ENCODE results near the gene SNX25. TPM values are rescaled to one million over a fixed set of nuclear protein-coding genes. Genes with fewer than 3 reads are reported as not detected.

Gene SNX25
- total RNA-seq, 1 donor from 2014 or later: 10.9 TPM

- Mint-ChIP-seq H3K36me3 (peaks cover 4% of the 10 kb centered on the region), H3K9me3 (peaks cover 6% of the 10 kb centered on the region), H3K4me1 (peaks cover 19% of the 10 kb centered on the region), H3K27ac (no peak overlapping the region), H3K4me3 (no peak overlapping the region), H3K27me3 (ENCODE audit: low read depth) (no peaks in the 10 kb centered on the region)
- TF ChIP-seq CTCF (IDR thresholded peaks at IDR 0.05; ENCODE audit: unreplicated experiment): no peak
- no peak for DNase-seq (ENCODE audit: low spot score in 2 of 2, unreplicated experiment in 2 of 2)
Measured at GRCh38 chr4:185244763-185245162, 35.4 kb downstream of the SNX25 start.

- TF ChIP-seq CTCF (IDR thresholded peaks at IDR 0.05; ENCODE audit: unreplicated experiment): no peak
- DNase-seq (ENCODE audit: low spot score in 2 of 2, unreplicated experiment in 2 of 2): no peak
- peaks cover 19% of the 10 kb centered on the region for H3K4me1 Mint-ChIP-seq
- H3K4me3 Mint-ChIP-seq: no peak overlapping the region
- peaks cover 6% of the 10 kb centered on the region for H3K9me3 Mint-ChIP-seq
- H3K36me3 Mint-ChIP-seq: peaks cover 4% of the 10 kb centered on the region
- H3K27ac Mint-ChIP-seq: no peak overlapping the region
- no peaks in the 10 kb centered on the region for H3K27me3 Mint-ChIP-seq (ENCODE audit: low read depth)
Measured at GRCh38 chr4:185246453-185246852, 37.1 kb downstream of the SNX25 start.

GRCh38 chr4:185247151-185247550, 37.8 kb downstream of the SNX25 start:
- H3K27me3 Mint-ChIP-seq (ENCODE audit: low read depth): no peaks in the 10 kb centered on the region
- H3K4me3 Mint-ChIP-seq: no peak overlapping the region
- no peak for TF ChIP-seq CTCF (IDR thresholded peaks at IDR 0.05; ENCODE audit: unreplicated experiment)
- no peaks in the 10 kb centered on the region for H3K36me3 Mint-ChIP-seq
- peaks cover 19% of the 10 kb centered on the region for H3K4me1 Mint-ChIP-seq
- H3K27ac Mint-ChIP-seq: no peak overlapping the region
- no peak for DNase-seq (ENCODE audit: low spot score in 2 of 2, unreplicated experiment in 2 of 2)
- H3K9me3 Mint-ChIP-seq: no peaks in the 10 kb centered on the region

- no peak overlapping the region for H3K27ac Mint-ChIP-seq
- TF ChIP-seq CTCF (IDR thresholded peaks at IDR 0.05; ENCODE audit: unreplicated experiment): no peak
- no peaks in the 10 kb centered on the region for H3K27me3 Mint-ChIP-seq (ENCODE audit: low read depth)
- H3K4me3 Mint-ChIP-seq: no peak overlapping the region
- no peaks in the 10 kb centered on the region for H3K36me3 Mint-ChIP-seq
- H3K4me1 Mint-ChIP-seq: peaks cover 19% of the 10 kb centered on the region
- H3K9me3 Mint-ChIP-seq: no peaks in the 10 kb centered on the region
- no peak for DNase-seq (ENCODE audit: low spot score in 2 of 2, unreplicated experiment in 2 of 2)
Measured at GRCh38 chr4:185248393-185249039, 39.1 kb downstream of the SNX25 start.

- DNase-seq (ENCODE audit: low spot score in 2 of 2, unreplicated experiment in 2 of 2): no peak
- H3K27ac Mint-ChIP-seq: no peak overlapping the region
- H3K4me1 Mint-ChIP-seq: peaks cover 19% of the 10 kb centered on the region
- H3K27me3 Mint-ChIP-seq (ENCODE audit: low read depth): no peaks in the 10 kb centered on the region
- H3K4me3 Mint-ChIP-seq: no peak overlapping the region
- no peak for TF ChIP-seq CTCF (IDR thresholded peaks at IDR 0.05; ENCODE audit: unreplicated experiment)
- no peaks in the 10 kb centered on the region for H3K9me3 Mint-ChIP-seq
- H3K36me3 Mint-ChIP-seq: no peaks in the 10 kb centered on the region
Measured at GRCh38 chr4:185249105-185249504, 39.7 kb downstream of the SNX25 start.

- H3K27ac Mint-ChIP-seq: no peak overlapping the region
- peaks cover 2% of the 10 kb centered on the region for H3K4me1 Mint-ChIP-seq
- DNase-seq (ENCODE audit: low spot score in 2 of 2, unreplicated experiment in 2 of 2): no peak
- TF ChIP-seq CTCF (IDR thresholded peaks at IDR 0.05; ENCODE audit: unreplicated experiment): no peak
- no peaks in the 10 kb centered on the region for H3K27me3 Mint-ChIP-seq (ENCODE audit: low read depth)
- no peaks in the 10 kb centered on the region for H3K36me3 Mint-ChIP-seq
- H3K4me3 Mint-ChIP-seq: no peak overlapping the region
- H3K9me3 Mint-ChIP-seq: no peaks in the 10 kb centered on the region
Measured at GRCh38 chr4:185254434-185254833, 45.0 kb downstream of the SNX25 start.

All from mesothelial cell of epicardium (in vitro differentiated cells).